HG02981 (cell line): Measurements from ENCODE around the gene GPRIN3.
"Not testable (repeated sequence)": the region's sequence is repeated elsewhere in the genome, so short reads cannot be mapped to it uniquely, and the experiment has no call there.

Experiments used
- ATAC-seq: cut with Tn5 transposase; IDR thresholded peaks from one replicate; pipeline ENCODE4 v1.9.1; 2021; ENCODE audit warnings: mild to moderate bottlenecking, moderate library complexity; ENCODE audit not compliant: unreplicated experiment

GPRIN3 gene

GRCh38 chr4:89259301-89260028, 48.1 kb downstream of the GPRIN3 start:
- ATAC-seq = no peak

GRCh38 chr4:89258506-89258905, 49.1 kb downstream of the GPRIN3 start:
- ATAC-seq = no peak

- ATAC-seq = no peak
Observed at GRCh38 chr4:89257376-89257775, 50.2 kb downstream of the GPRIN3 start.

GRCh38 chr4:89256203-89256800, 51.3 kb downstream of the GPRIN3 start:
- no peak for ATAC-seq

GRCh38 chr4:89254847-89255246, 52.8 kb downstream of the GPRIN3 start:
- no peak for ATAC-seq

- ATAC-seq = not testable (repeated sequence)
Observed at GRCh38 chr4:89254347-89254746, 53.3 kb downstream of the GPRIN3 start.

GRCh38 chr4:89253935-89254334, 53.7 kb downstream of the GPRIN3 start:
- no peak for ATAC-seq

GRCh38 chr4:89253311-89253710, 54.3 kb downstream of the GPRIN3 start:
- ATAC-seq = no peak

GRCh38 chr4:89251396-89251795, 56.2 kb downstream of the GPRIN3 start:
- no peak for ATAC-seq

- ATAC-seq = no peak
Observed at GRCh38 chr4:89249716-89250361, 57.8 kb downstream of the GPRIN3 start.

- no peak for ATAC-seq
Observed at GRCh38 chr4:89249313-89249712, 58.3 kb downstream of the GPRIN3 start.

GRCh38 chr4:89248879-89249281, 58.7 kb downstream of the GPRIN3 start:
- ATAC-seq = no peak

- no peak for ATAC-seq
Observed at GRCh38 chr4:89247951-89248350, 59.6 kb downstream of the GPRIN3 start.

GRCh38 chr4:89245459-89245858, 62.1 kb downstream of the GPRIN3 start:
- ATAC-seq = no peak

GRCh38 chr4:89243733-89244252, 63.8 kb downstream of the GPRIN3 start:
- ATAC-seq = no peak

GRCh38 chr4:89242864-89243732, 64.5 kb downstream of the GPRIN3 start:
- no peak for ATAC-seq

GRCh38 chr4:89242216-89242615, 65.4 kb downstream of the GPRIN3 start:
- no peak for ATAC-seq

GRCh38 chr4:89230271-89230670, 77.3 kb downstream of the GPRIN3 start:
- no peak for ATAC-seq

GRCh38 chr4:89226665-89227574, 80.7 kb downstream of the GPRIN3 start:
- ATAC-seq = peak; percentile 84

GRCh38 chr4:89222170-89222569, 85.4 kb downstream of the GPRIN3 start:
- ATAC-seq = no peak
